ENCODE measurements around the gene LIFR. TPM values are rescaled to one million over a fixed set of nuclear protein-coding genes. Genes with fewer than 3 reads are reported as not detected.

LIFR gene
- polyA plus RNA-seq, 1 donor (not counting 4 experiments of a cell fraction or from before 2014, with no cell fraction given), result 1.1 TPM

DNA sequence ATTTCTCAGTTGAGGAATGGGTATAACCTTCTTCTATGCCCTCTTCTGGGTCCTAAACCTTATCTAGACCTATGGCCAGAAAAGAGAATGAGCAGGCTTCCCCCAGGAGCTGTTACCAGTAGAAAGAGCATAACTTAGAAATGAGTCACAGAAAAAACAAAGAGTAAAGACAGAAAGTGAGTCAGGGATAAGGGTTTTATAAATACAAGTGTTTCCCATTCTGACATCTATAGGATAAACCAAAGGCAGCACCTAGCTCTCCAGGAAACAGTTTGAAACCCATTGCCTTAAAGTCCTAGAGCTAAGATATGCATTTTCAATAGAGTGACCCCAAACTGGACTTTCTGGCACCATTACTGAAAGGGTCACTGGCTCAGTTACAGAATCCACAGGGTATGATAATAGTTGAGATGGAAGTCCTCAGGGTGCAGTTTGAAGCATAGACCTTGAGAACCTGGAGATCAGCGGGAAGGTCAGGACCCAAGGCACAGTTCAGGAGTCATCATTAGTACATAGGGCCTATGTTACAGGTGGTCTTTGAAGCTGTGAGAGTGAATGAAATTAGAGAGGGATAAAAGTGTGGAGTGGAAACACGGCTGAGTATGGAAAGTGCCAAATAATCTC, 42.7 kb upstream of the LIFR start:
- H3K9me3 ChIP-seq (ENCODE audit: control insufficient read depth, low read depth, low read length), result no peaks in the 10 kb centered on the region
- no peak overlapping the region for H3K4me3 ChIP-seq (ENCODE audit: control insufficient read depth in 2 of 3, extremely low read depth in 1 of 3, insufficient read depth in 2 of 3, low read depth in 1 of 3, low read length in 3 of 3)
- no peaks in the 10 kb centered on the region for H3K9me1 ChIP-seq (ENCODE audit: control insufficient read depth, extremely low read depth, insufficient read depth, low read length)
- no peaks in the 10 kb centered on the region for H3K36me3 ChIP-seq (ENCODE audit: control insufficient read depth in 2 of 2, extremely low read depth in 1 of 2, insufficient read depth in 2 of 2, low read length in 2 of 2)
- TF ChIP-seq EZH2 (IDR thresholded peaks at IDR 0.05; ENCODE audit: low read length), result no peak
- TF ChIP-seq CTCF (optimal IDR thresholded peaks at IDR 0.05 in 1 of 3, IDR thresholded peaks at IDR 0.05 in 1 of 3, conservative IDR thresholded peaks at IDR 0.05 in 1 of 3; ENCODE audit: extremely low read depth in 1 of 3, insufficient read depth in 2 of 3, low read length in 3 of 3), result no peak
- H3K4me2 ChIP-seq (ENCODE audit: control insufficient read depth, extremely low read depth, insufficient read depth, low read depth, low read length), result no peak overlapping the region
- no peaks in the 10 kb centered on the region for H3K27me3 ChIP-seq (ENCODE audit: control insufficient read depth, extremely low read depth, insufficient read depth, low read length)
- FAIRE-seq (peak; percentile 53), DNase-seq (ENCODE audit: low read depth, low spot score) (peak; percentile 15)
- peaks cover 34% of the 10 kb centered on the region for H3K4me1 ChIP-seq (ENCODE audit: control insufficient read depth, extremely low read depth, insufficient read depth, low read length)
- H3K79me2 ChIP-seq (ENCODE audit: control insufficient read depth, insufficient read depth, low read length), result no peaks in the 10 kb centered on the region
- dilution Hi-C loops (cut with MboI; ENCODE audit: extremely low pct_ligation_motif_present, low sequenced_read_pairs), result no loop called here
- H2AFZ ChIP-seq (ENCODE audit: control insufficient read depth, low read length), result no peak overlapping the region
- no peaks in the 10 kb centered on the region for H4K20me1 ChIP-seq (ENCODE audit: control insufficient read depth, extremely low read depth, insufficient read depth, low read length)
- H3K27ac ChIP-seq (ENCODE audit: control insufficient read depth, insufficient read depth, low read length), result no peak overlapping the region
- no peak overlapping the region for H3K9ac ChIP-seq (ENCODE audit: control insufficient read depth, extremely low read depth, insufficient read depth, low read length)

GRCh38 chr5:38598296-38598993, 42.0 kb upstream of the LIFR start:
- TF ChIP-seq EZH2 (IDR thresholded peaks at IDR 0.05; ENCODE audit: low read length) (no peak), CTCF (optimal IDR thresholded peaks at IDR 0.05 in 1 of 3, IDR thresholded peaks at IDR 0.05 in 1 of 3, conservative IDR thresholded peaks at IDR 0.05 in 1 of 3; ENCODE audit: extremely low read depth in 1 of 3, insufficient read depth in 2 of 3, low read length in 3 of 3) (no peak)
- no peaks in the 10 kb centered on the region for H3K9me1 ChIP-seq (ENCODE audit: control insufficient read depth, extremely low read depth, insufficient read depth, low read length)

More at GRCh38 chr5:38598296-38598993, 42.0 kb upstream of the LIFR start:
- H3K4me3 ChIP-seq (ENCODE audit: control insufficient read depth in 2 of 3, extremely low read depth in 1 of 3, insufficient read depth in 2 of 3, low read depth in 1 of 3, low read length in 3 of 3), result no peak overlapping the region
- no peak overlapping the region for H2AFZ ChIP-seq (ENCODE audit: control insufficient read depth, low read length)
- no peaks in the 10 kb centered on the region for H3K79me2 ChIP-seq (ENCODE audit: control insufficient read depth, insufficient read depth, low read length)
- dilution Hi-C loops (cut with MboI; ENCODE audit: extremely low pct_ligation_motif_present, low sequenced_read_pairs), result no loop called here
- no peak overlapping the region for H3K4me2 ChIP-seq (ENCODE audit: control insufficient read depth, extremely low read depth, insufficient read depth, low read depth, low read length)
- H3K36me3 ChIP-seq (ENCODE audit: control insufficient read depth in 2 of 2, extremely low read depth in 1 of 2, insufficient read depth in 2 of 2, low read length in 2 of 2), result no peaks in the 10 kb centered on the region
- no peak overlapping the region for H3K27ac ChIP-seq (ENCODE audit: control insufficient read depth, insufficient read depth, low read length)
- H4K20me1 ChIP-seq (ENCODE audit: control insufficient read depth, extremely low read depth, insufficient read depth, low read length), result no peaks in the 10 kb centered on the region
- H3K4me1 ChIP-seq (ENCODE audit: control insufficient read depth, extremely low read depth, insufficient read depth, low read length), result peaks cover 34% of the 10 kb centered on the region
- no peak overlapping the region for H3K9ac ChIP-seq (ENCODE audit: control insufficient read depth, extremely low read depth, insufficient read depth, low read length)
- no peaks in the 10 kb centered on the region for H3K27me3 ChIP-seq (ENCODE audit: control insufficient read depth, extremely low read depth, insufficient read depth, low read length)
- DNase-seq (ENCODE audit: low read depth, low spot score), result no peak
- H3K9me3 ChIP-seq (ENCODE audit: control insufficient read depth, low read depth, low read length), result no peaks in the 10 kb centered on the region
- FAIRE-seq, result no peak
